Astrocyte of the hippocampus (primary cell): Measurements from ENCODE around the gene PLEKHD1.

Experiments used
- DNase-seq: peaks from one replicate; pipeline ENCODE4 v3.0.0; 2011; ENCODE audit warnings: low read depth, low spot score

PLEKHD1 gene

GRCh38 chr14:69518289-69519101, 34.0 kb downstream of the PLEKHD1 start:
- peak; percentile 21 for DNase-seq

DNA sequence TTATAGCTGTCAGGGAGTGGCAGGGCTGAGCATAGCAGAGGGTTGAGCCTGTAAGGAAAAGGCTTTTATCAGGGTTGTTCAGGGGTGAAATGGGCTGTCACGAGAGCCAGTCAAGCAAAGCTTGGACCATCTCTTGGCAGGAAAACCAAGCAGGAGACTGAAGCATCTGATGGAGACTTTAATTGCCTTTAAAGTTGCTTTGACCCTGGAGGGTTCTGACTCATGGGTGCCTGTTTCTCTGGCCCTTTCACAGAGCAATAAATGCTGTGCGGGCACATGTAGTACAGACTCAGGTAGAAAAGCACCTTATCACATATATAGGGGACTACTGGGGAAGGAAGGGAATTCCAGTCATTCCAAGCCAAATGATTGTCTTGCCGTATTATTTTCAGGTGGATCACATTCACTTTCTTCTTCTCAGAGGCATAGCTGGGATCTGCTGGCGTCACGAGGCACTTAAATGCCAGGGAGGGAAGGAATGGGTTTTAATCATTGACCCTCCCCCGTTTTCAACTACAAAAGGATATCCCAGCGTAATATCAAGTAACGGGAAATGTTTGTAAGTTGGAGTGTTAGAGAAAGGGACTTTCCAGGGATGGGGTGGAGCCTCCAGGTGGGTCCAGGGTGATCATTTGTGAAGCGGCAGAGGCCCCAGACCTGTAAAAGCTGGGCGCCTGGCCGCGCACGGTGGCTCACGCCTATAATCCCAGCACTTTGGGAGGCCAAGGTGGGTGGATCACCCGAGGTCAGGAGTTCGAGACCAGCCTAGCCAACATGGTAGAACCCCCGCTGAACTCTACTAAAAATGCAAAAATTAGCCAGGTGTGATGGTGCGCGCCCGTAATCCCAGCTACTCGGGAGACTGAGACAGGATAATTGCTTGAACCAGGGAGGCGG, 34.9 kb downstream of the PLEKHD1 start:
- no peak for DNase-seq

GRCh38 chr14:69522026-69522425, 37.5 kb downstream of the PLEKHD1 start:
- no peak for DNase-seq

DNA sequence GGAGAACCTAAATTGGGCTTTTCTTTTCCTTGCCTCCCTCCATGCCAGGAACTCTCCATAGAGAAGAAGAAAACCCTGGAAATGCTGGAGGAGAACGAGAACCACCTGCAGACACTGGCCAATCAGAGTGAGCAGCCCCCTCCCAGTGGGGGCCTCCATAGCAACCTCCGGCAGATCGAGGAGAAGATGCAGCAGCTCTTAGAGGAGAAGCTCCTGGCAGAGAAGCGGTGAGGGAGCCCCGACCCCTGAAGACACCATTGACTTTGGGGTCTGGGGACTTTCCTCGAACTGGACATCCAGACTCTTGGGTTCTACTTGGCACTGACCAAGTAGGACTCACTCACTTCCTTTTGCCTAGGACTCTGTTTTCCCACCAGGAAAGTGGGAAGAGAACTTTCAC, 41.4 kb downstream of the PLEKHD1 start:
- no peak for DNase-seq

DNA sequence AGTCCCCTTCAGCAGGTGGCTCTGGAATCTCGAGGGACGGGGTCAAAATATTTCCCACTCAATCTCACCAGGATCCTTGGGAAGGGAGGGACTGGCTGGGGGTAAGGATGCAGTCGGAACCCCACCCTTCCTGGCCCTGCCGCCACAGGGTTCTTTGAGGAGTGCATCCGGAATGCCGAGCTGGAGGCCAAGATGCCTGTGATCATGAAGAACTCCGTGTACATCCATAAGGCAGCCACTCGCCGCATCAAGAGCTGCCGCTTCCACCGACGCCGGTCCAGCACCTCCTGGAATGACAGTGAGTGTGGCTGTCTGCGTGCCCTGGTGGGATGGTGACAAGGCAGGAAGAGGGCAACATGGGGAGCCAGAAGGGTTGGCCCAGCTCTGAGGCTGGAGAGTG, 43.1 kb downstream of the PLEKHD1 start:
- no peak for DNase-seq

GRCh38 chr14:69528143-69528542, 43.6 kb downstream of the PLEKHD1 start:
- no peak for DNase-seq

GRCh38 chr14:69528930-69529329, 44.4 kb downstream of the PLEKHD1 start:
- no peak for DNase-seq

GRCh38 chr14:69529563-69529962, 45.0 kb downstream of the PLEKHD1 start:
- DNase-seq: no peak

DNA sequence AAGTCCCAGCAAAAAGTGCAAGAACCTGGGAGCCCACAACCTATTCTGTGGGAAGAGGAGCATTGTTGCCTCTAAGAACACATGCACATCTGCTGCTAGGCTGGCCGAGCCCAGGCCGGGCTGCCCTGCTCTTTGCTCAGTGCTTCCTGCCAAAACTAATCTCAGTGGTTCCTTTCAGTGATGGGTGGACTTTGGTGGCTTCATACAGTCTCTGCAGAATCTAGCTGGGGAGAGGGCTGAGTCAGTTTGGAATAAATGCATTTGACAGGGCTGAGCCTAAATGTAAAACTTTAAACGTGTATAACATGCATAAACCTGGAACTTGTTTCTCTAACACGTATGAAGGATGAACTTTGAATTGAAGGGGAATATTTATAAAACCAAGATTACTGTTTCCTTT, 45.6 kb downstream of the PLEKHD1 start:
- no peak for DNase-seq

- no peak for DNase-seq
These were observed 46.6 kb downstream of the PLEKHD1 start for GRCh38 chr14:69531135-69531534.

GRCh38 chr14:69532561-69533340, 48.2 kb downstream of the PLEKHD1 start:
- no peak for DNase-seq

- peak; percentile 73 for DNase-seq
These were observed 50.8 kb downstream of the PLEKHD1 start for GRCh38 chr14:69535230-69535848.

- no peak for DNase-seq
These were observed 52.4 kb downstream of the PLEKHD1 start for GRCh38 chr14:69536971-69537370.

DNA sequence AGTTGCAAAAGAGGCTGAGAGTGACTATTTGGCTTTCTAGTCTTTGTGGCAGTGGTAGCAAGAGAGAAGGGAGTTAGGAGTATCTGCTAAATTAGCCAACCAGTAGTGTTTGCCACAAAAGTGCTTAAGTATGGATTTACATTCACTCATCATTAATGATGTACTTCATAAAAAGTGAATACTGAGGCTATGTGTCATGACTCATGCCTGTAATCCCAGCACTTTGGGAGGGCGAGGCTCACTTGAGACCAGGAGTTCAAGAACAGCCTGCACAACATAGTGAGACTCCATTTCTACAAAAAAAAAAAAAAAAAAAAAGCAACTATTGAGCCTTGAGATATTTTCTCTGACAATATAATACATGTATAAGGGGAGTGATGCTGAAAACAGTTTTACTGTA, 53.4 kb downstream of the PLEKHD1 start:
- no peak for DNase-seq

DNA sequence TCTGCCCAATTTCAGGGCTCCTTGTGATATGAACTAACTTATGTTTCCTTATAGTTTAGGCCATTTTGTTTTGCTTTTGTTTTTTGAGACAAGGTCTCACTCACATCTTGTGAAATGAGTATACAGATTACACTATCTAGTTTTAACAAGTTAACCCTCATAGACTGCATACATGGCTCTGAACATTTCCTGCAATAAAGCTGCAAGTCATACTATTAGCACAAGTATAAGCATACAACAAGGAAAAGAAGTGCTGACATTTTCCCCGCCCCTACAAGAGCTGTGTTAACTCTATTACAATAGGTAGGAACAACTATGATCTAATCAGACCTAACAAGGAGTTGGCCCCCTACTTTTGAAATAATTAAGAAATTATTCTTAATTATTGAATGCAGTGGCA, 54.2 kb downstream of the PLEKHD1 start:
- no peak for DNase-seq

- DNase-seq: no peak
These were observed 55.3 kb downstream of the PLEKHD1 start for GRCh38 chr14:69539631-69540410.

DNA sequence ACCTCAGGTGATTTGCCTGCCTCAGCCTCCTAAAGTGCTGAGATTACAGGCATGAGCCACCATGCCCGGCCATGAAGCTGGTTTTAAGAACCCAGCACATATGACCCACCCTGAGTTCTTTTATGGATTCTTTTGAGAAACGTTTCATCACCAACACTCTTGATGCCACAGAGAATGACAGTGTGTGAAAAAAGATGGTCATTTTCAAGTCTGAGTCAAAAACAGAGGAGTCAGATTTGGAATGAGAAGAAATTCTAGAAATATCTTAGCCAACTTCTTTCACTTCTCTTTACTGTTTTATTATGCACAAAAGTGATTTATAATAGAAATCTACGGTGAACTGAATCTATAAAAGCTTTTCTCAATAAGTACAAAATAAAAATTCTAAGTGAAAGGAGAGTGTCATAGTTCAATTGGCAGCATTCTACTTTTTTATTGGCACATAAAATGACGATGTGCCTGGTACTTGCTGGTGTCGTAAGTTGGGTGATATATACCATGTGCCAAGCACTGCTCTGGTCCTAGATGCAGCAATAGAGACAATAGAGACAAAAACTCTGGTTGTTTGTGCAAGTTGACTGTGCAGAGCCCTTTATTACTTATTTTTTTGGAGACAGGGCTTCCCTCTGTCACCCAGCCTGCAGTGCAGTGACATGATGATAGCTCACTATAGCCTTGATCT, 56.3 kb downstream of the PLEKHD1 start:
- no peak for DNase-seq

- DNase-seq: no peak
These were observed 57.8 kb downstream of the PLEKHD1 start for GRCh38 chr14:69542311-69542710.

GRCh38 chr14:69543341-69544115, 59.0 kb downstream of the PLEKHD1 start:
- DNase-seq: peak; percentile 83
